ENCODE data around the gene HAUS6.

GRCh38 chr9:19102631-19103345 lies at the start of gene HAUS6:
- no peak for TF ChIP-seq CTCF (IDR thresholded peaks at IDR 0.05; ENCODE audit: insufficient read depth, low read length, poor library complexity, severe bottlenecking)
- TF ChIP-seq EZH2phosphoT487 (conservative IDR thresholded peaks at IDR 0.05; ENCODE audit: low read length), result no peak

All from SU-DHL-6 (cell line).